HG03354 (cell line): ENCODE data around the gene ITGA7.
A peak's percentile ranks its signal among the peaks of the same experiment; 100 is the strongest.

ENCODE experiments used
- ATAC-seq: cut with Tn5 transposase; IDR thresholded peaks from one replicate; pipeline ENCODE4 v1.9.1; 2021; ENCODE audit warnings: mild to moderate bottlenecking; ENCODE audit not compliant: unreplicated experiment, poor library complexity, severe bottlenecking

ITGA7 gene

DNA sequence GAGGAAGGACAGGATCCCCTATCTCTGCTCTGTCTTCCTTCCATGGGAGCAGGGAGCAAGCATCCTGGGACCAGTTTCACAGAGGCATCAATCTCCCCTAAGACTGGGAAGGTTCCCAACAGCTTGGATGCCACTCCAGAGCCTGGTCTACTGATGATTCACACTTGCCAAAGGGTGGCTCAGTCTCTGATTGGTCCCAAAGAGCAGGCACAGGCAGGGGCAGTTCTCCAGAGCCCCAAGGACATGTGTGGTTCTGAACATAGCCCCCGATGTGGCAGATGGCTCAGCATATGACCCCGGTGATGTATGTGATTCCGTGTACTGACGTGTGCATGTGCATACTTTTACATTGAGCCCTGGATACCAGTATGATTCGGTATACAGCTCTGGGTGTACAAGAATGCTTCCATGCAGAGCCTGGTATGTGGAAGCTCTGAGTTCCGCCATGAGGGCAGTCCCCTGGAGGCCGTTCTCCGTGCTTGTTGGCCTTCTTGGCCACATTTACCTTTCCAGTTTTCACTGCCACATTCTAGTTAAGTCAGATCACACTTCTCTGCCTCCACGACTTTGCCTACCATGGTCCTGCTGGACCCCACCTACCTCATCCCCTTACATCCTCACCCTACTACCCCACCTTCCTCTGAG, 21.2 kb downstream of the ITGA7 start:
- no peak for ATAC-seq

DNA sequence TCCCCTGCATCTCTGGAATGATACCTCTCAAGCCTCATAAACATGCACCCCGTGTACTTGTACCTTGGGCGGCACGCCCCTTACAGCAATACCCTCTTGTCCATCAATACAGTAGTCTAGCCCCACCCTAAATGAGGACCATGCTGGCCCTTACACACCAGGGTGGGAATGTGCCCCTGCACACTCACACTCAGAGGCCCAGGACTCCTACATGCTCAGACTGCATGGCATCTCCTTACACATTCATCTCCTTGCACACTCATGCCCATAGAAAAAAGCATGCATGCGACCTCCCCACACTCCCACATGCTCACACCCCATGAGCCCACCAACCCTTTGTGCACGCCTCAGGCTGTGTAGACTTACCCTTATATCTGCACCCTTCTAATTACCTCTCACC, 22.0 kb downstream of the ITGA7 start:
- no peak for ATAC-seq

DNA sequence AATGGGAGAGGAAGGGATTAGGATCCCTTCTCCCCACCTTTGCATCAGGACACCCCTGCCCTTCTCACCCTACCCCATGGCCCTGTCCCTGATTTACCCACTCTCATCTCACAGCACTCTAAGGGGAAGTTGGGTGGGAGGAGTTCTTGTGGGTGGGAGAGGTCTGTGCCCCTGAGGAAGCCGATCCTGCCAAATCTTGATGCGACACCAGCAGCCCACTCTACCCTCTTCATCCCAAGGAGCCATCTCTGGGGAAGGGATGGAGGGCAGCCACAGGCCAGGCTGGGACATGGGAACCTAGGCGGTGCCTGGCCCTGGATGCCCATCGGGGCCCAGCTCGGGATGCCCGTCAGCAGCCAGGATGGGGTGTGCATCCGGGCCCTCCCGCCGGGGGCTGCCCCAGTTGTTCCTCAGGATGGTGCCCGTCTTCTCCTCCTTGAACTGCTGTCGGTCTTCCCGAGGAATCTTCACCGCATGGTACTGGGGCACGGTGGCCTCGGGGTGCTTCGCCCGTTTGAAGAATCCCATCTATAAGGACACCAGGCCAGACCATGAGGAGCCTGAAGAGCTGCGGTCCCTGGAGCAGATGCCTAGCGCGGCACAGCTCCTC, 22.8 kb downstream of the ITGA7 start:
- no peak for ATAC-seq

DNA sequence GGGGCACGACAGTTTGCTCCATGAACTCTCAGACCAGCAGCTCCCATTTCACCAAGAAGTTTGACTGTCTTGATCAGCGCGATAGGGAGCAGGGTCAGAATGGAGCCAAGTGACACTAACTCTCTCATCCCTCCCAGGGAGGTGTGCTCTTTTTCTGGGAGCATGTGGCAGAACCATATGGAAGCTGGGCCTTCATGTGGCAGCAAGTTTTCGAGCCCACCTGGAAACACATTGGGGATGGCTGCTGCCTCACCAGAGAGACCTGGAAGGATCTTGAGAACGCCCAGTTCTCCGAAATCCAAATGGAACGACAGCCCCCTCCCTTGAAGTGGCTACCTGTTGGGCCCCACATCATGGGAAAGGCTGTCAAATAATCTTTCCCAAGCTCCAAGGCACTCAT, 24.0 kb downstream of the ITGA7 start:
- ATAC-seq, result no peak

DNA sequence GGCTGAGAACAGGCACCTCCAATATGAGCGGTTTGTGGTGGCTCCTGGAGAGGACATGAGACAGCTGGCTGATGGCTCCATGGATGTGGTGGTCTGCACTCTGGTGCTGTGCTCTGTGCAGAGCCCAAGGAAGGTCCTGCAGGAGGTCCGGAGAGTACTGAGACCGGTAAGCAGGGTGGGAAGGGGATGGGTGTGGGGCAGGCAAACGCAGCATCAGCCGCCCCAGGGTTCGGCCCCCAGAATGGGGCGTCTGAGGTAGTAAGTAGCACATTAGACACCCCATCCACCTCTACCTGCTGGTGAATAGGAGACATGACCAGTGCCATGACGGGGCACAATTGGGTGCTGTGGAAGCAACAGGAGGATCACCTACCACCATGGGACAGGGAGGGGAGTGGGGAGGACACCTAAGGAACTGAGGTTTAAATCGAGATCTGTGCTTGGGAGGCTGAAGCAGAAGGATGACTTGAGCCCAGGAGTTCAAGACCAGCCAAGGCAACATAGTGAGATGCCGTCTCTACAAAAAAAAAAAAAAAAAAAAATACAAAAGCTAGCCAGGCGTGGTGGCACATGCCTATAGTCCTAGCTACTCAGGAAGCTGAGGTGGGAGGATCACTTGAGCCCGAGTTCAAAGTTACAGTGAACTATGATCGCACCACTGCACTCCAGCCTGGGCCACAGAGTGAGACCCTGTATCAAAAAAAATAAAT, 25.5 kb downstream of the ITGA7 start:
- ATAC-seq, result no peak

DNA sequence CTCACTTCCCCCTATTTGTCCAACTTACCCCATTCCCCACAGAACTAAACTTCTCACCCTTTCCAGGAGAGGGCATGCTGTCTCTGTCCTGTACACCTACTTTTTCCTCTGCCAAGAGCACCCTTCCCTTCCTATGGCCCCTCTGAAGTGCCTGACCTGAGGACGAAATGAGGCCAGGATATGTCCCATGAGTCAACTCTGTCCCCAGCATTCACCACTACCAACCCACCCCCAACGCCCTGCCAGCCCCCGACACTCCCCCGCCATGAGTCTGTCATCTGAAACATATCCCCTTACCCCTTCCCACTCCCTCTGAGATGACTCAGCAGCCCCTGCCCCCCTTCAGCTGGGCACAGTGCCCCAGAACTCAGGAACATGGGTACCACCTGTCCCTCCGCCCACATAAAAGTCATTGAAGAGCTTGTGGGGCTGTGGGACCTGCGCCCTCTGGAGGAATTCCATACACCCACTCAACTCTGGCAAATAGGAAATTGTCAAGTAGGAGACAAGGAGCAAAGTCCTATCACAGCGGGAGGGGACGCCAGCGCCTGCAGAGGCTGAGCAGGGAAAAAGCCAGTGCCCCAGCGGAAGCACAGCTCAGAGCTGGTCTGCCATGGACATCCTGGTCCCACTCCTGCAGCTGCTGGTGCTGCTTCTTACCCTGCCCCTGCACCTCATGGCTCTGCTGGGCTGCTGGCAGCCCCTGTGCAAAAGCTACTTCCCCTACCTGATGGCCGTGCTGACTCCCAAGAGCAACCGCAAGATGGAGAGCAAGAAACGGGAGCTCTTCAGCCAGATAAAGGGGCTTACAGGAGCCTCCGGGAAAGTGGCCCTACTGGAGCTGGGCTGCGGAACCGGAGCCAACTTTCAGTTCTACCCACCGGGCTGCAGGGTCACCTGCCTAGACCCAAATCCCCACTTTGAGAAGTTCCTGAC, 26.3 kb downstream of the ITGA7 start:
- ATAC-seq, result no peak

DNA sequence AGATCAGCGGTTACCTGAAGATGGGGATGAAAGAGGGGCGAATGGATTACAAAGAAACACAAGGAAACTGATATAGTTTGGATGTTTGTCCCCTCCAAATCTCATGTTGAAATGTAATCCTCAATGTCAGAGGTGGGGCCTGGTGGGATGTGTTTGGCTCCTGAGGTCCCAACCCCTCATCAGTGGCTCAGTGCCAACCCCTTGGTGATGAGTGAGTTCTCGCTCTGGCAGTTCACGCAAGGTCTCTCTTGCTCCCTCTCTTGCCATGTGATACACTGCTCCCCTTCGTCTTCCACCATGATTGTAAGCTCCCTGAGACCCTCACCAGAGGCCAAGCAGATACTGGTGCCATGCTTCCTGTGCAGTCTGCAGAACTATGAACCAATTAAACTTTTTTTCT, 28.0 kb downstream of the ITGA7 start:
- ATAC-seq, result no peak

DNA sequence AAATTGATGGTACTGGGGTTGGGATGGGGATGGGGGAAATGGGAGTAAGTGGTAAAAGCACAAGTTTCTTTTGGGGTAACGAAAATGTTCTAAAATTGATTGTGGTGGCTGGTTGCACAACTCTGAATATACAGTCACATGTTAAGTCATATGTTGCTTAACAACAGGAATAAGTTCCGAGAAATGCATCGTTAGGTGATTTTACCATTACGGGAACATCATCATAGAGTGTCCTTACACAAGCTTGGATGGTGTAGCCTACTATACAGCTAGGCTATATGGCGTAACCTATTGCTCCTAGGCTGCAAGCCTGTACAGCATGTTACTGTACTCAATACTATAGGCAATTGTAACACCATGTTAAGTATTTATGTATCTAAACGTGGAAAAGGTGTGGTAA, 31.0 kb downstream of the ITGA7 start:
- no peak for ATAC-seq

DNA sequence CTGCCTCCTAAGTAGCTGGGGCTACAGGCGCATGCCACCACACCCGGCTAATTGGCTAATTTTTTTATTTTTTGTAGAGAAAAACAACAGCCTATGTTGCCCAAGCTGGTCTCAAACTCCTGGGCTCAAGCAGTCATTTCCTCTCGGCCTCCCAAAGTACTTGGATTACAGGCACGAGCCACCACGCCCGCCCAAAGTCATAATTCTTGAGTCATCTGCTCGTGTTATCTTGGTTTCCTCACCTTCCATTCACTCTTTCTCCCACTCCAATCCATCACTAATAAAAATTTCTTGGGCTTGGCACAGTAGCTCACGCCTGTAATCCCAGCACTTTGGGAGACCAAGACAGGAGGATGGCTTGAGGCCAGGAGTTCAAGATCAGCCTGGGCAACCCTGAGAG, 32.0 kb downstream of the ITGA7 start:
- no peak for ATAC-seq

DNA sequence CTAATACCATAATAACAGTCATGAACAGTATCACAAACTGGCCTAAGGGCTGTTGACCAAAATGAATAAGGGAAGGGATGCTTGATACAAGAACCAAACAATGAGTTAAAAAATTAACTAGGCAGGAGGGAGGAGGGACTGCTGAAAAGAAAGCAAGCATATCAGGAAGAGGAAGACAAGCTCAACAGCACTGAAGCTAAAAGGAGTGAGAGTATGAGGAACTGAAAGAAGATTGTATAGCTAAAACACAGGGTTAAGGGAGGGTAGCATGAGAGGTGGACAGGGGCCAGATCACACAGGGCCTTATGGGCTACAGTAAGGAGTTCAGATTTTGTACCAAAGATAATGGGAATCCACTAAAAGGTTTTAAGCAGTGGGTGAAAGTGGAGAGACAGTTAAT, 34.1 kb downstream of the ITGA7 start:
- ATAC-seq, result peak; percentile 99

DNA sequence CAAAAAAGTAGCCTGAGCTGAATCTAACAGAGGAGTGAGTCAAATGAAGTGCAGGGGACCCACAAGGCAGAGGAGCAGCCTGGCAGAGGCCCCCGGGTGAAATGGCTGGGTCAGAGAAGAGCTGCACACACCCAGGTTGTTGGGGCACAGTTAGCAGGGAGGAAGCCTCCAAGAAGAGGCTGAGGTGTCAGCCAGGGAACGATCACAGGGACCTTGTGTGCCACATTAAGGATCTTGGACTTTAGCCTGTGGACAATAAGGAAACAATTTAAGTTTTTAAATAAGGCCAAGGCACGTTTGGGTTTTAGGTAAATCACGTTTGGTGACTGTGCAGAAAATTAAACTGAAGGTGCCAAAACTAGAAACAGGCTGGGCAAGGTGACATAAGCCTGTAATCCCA, 36.0 kb downstream of the ITGA7 start:
- no peak for ATAC-seq

DNA sequence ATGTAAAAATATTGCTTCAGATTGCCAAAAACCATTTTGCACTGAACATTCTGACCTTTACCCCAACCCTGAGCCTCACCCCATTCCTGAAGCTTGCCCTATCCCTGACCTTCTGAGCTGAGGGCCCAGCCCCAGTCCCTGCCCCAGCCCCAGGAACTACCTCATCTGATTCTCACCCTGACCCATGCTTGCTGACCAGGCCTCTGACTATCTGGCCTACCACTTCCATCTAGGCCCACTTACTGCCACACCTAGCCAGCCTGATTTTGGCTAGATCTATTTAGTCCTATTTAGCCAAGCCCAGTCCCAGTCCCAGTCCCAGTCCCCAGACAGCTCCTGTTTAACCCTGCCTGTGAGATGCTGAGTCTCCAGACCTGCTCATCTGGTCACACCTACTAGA, 37.4 kb downstream of the ITGA7 start:
- no peak for ATAC-seq

DNA sequence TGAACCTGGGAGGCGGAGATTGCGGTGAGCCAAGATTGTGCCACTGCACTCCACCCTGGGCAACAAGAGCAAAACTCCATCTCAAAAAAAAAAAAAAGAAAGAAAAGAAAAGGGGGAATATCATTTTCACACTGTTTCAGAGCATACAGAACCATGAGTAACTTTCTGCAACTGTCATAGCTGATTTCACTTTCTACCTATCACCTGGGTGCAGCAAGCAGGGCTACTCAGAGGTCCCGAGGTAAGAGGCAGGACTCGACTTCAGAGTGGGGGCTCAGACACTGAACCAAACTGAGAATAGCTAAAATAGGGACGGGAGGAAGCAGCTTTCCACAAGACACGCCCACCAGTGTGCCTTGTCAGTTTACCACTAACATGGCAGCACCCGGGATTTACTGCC, 41.2 kb downstream of the ITGA7 start:
- ATAC-seq, result no peak

DNA sequence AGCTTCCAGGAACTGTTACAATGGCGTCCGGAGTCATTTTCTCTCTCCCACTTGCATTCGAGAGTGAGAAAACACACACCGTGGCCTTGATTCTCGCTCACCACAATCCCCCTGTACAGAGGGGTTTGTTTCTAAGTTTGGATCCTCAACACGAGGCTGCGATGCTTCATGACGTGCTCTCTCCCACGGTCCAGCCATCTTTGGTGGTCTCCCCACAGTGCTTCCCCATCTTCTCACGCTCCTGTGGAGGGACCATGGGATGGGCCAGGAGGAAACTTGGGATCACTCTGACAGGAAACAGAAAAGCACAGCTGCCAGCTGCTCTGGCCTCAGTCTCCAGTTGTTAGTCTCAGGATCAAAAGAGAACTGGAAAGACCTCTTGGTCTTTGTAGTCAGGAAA, 42.9 kb downstream of the ITGA7 start:
- no peak for ATAC-seq

DNA sequence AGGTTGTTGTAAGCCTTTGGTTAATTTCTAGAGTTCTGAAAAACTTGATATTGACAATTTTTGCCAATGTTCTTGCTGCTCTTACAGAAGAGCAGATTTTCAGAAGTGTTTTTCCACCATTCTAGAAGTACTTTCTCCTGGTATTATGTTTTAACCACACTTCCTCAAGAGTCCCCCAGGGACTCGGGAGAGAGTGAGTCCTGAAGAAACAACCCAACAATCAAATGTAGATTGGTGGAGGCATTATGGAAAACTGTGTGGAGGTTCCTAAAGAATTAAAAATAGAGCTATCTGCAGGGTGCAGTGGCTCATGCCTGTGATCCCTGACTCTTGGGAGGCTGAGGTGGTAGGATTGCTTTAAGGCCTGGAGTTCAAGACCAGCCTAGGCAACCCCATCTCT, 44.3 kb downstream of the ITGA7 start:
- no peak for ATAC-seq

DNA sequence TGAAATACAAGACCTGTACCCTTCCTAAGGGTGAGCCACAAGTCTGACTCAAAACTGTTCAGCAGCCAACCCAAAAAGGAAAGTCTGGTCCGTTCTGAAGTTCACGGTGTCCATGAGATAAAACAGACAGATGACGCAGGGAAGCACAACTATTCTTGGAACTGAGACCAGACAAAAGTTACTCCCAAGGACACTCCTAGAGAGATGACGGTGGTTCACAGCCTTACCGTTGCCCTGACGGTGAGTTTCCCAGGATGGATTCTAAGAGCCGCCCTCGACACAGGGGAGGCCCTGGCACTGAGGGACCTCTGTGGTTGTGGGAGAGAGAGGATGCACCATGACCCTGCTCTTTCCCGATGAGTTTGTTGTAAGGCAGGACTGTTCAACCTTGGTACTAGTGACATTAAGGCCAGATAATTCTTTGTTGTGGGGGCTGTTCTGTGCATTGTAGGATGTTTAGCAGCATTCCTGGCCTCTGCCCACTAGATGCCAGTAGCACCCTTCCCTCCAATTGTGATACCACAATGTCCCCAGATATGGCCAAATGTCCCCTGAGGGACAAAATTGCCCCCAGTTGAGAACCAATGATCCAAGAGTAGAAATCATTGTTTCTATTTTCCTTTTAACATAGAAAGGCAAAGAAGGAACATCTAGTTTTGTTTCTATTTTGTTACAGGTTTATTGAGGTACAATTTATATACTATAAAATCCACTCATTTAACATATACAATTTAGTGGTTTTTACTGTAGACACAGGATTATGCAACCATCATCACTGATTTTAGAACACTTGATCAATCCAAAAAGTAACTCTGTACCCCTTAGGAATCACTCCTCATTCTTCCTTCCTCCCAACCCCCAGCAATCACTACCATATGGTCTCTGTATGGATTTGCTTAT, 48.0 kb downstream of the ITGA7 start:
- ATAC-seq, result no peak

DNA sequence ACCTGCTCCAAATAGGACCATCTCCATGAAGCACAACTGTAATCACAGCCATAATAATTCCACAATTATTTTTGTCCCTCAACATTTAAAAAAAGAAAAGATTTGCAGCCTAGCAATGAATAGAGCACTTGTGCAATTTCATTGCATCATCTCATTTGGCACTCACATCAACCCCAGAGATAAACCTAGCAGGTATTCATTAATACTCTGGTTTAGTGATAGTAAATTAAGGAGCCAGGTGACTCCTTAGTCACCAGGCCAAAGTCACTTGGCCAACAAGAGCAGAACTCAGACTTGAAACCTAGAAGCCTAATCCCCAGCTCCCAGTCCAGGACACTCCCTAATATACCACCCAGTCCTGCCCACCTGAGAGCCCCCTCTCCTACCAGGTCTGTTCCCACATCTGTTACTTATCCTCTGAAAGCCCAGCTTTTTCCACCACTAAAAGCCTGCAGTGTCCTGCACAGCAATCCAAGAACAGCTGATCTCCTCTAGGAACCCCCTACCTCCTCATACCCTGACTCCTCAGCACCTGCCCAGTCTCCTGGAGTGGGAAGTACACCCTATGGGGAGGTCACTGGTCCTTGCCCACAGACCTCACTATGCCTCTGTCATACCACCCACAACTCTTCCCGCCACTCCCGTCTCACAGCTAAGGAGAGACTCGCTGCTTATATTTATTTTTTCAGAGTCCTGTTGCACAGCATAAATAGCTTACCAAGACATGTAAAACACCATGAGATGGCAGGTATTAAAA, 48.9 kb downstream of the ITGA7 start:
- no peak for ATAC-seq

DNA sequence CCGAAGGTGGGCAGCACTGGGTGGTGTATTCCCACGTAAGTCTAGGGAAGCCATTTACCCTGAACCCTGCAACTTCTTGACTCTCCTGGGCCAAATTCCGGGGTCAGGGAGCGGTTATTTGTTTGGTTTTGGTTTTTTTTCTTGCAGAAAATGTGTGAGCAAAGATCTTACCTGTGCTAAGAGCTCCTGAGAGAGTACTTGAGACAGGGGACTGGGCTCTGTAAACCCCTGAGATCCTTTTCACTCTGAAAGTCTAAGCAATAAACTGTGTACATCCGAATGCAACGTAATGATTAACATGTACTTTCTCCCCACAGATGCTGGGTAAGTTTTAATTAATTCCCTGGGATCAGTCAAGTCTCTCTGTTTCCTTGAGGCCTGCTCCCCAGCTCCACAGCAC, 49.5 kb downstream of the ITGA7 start:
- no peak for ATAC-seq

DNA sequence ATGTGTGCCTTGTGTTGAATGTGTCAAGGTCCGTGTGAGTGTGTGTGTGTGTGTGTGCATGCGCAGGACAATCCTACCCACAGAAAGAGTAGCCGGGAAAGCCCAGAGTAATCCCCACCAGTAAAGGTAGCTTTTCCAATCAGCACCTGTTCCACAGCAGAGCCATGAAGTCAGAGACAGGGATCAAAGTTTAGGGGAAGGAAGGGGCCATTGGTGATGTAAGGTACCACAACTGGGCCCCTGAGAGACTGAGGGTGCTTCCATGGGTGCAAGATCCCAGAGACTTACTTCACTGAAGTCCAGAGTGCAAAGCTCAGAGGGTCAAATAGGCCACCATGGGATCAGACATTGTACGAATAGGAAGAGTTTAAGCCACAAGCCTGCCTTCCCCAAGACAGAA, 50.5 kb downstream of the ITGA7 start:
- ATAC-seq, result no peak
